ENCODE measurements around the gene SEC14L1.

DNA sequence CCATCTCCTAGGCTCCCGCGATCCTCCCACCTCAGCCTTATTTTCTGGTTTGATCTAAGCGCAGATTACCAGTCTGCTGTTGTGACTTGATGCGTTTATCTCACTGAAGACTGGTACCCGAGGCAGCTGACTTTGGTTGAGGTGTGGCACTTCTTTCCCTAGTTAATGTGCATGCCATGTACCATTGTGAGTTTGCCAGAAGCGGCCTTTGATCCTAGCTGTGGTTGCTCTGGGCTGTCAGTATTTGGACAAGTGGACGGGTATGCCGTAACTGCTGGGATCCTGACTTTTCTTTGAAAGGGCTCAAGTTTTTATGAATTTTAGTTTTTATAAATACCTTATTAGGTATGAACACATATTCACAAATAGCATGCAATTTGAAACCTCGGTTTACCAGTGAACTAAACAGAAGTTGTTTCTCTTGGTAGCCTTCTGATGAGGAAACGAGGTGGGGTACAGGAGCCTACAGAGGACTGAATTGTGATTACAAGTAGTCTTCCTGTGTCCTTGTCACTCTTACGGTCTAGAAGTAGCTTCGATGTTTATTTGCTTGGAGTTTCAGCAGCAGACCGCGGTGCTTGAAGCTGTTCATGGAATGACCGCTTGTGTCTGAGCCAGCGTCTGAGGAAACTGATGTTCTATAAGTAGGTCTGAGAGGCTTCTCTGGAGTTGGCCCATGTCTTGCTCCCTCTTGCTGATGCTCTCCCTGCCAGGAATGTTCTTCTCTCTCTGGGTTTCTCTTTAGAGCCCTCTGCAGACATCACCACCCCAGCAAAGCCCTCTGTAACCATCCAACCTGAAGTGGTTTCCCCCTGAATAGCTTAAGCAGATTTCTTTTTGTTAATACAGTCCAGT, 40.0 kb downstream of the SEC14L1 start:
- TF ChIP-seq, protein P1, sequence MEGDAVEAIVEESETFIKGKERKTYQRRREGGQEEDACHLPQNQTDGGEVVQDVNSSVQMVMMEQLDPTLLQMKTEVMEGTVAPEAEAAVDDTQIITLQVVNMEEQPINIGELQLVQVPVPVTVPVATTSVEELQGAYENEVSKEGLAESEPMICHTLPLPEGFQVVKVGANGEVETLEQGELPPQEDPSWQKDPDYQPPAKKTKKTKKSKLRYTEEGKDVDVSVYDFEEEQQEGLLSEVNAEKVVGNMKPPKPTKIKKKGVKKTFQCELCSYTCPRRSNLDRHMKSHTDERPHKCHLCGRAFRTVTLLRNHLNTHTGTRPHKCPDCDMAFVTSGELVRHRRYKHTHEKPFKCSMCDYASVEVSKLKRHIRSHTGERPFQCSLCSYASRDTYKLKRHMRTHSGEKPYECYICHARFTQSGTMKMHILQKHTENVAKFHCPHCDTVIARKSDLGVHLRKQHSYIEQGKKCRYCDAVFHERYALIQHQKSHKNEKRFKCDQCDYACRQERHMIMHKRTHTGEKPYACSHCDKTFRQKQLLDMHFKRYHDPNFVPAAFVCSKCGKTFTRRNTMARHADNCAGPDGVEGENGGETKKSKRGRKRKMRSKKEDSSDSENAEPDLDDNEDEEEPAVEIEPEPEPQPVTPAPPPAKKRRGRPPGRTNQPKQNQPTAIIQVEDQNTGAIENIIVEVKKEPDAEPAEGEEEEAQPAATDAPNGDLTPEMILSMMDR (tag by site-specific recombination; IDR thresholded peaks at IDR 0.05) = no peak
- TF ChIP-seq ZNF585B (tag by site-specific recombination; IDR thresholded peaks at IDR 0.05) (no peak), GFI1B (tag by site-specific recombination; IDR thresholded peaks at IDR 0.05) (no peak), ZBTB17 (tag by site-specific recombination; IDR thresholded peaks at IDR 0.05) (no peak), ZNF623 (tag by site-specific recombination; IDR thresholded peaks at IDR 0.05) (no peak), ZNF530 (tag by site-specific recombination; IDR thresholded peaks at IDR 0.05; ENCODE audit: low read depth) (no peak), ZBTB8A (tag by site-specific recombination; IDR thresholded peaks at IDR 0.05) (no peak), ZBTB7A (tag by site-specific recombination; IDR thresholded peaks at IDR 0.05; ENCODE audit: low read depth) (no peak), KLF1 (tag by site-specific recombination; IDR thresholded peaks at IDR 0.05) (no peak), MYNN (tag by site-specific recombination; IDR thresholded peaks at IDR 0.05; ENCODE audit: borderline replicate concordance) (no peak)
- TF ChIP-seq, protein P2, sequence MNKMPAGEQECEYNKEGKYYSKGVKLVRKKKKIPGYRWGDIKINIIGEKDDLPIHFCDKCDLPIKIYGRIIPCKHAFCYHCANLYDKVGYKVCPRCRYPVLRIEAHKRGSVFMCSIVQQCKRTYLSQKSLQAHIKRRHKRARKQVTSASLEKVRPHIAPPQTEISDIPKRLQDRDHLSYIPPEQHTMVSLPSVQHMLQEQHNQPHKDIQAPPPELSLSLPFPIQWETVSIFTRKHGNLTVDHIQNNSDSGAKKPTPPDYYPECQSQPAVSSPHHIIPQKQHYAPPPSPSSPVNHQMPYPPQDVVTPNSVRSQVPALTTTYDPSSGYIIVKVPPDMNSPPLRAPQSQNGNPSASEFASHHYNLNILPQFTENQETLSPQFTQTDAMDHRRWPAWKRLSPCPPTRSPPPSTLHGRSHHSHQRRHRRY (tag by site-specific recombination; IDR thresholded peaks at IDR 0.05) = no peak
- TF ChIP-seq, protein P3, sequence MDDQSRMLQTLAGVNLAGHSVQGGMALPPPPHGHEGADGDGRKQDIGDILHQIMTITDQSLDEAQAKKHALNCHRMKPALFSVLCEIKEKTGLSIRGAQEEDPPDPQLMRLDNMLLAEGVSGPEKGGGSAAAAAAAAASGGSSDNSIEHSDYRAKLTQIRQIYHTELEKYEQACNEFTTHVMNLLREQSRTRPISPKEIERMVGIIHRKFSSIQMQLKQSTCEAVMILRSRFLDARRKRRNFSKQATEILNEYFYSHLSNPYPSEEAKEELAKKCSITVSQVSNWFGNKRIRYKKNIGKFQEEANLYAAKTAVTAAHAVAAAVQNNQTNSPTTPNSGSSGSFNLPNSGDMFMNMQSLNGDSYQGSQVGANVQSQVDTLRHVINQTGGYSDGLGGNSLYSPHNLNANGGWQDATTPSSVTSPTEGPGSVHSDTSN (CRISPR knock-in tag; IDR thresholded peaks at IDR 0.05) = no peak
- TF ChIP-seq, protein P4, sequence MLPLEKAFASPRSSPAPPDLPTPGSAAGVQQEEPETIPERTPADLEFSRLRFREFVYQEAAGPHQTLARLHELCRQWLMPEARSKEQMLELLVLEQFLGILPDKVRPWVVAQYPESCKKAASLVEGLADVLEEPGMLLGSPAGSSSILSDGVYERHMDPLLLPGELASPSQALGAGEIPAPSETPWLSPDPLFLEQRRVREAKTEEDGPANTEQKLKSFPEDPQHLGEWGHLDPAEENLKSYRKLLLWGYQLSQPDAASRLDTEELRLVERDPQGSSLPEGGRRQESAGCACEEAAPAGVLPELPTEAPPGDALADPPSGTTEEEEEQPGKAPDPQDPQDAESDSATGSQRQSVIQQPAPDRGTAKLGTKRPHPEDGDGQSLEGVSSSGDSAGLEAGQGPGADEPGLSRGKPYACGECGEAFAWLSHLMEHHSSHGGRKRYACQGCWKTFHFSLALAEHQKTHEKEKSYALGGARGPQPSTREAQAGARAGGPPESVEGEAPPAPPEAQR (tag by site-specific recombination; IDR thresholded peaks at IDR 0.05) = no peak
- TF ChIP-seq, protein P5, sequence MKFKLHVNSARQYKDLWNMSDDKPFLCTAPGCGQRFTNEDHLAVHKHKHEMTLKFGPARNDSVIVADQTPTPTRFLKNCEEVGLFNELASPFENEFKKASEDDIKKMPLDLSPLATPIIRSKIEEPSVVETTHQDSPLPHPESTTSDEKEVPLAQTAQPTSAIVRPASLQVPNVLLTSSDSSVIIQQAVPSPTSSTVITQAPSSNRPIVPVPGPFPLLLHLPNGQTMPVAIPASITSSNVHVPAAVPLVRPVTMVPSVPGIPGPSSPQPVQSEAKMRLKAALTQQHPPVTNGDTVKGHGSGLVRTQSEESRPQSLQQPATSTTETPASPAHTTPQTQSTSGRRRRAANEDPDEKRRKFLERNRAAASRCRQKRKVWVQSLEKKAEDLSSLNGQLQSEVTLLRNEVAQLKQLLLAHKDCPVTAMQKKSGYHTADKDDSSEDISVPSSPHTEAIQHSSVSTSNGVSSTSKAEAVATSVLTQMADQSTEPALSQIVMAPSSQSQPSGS (tag by site-specific recombination; IDR thresholded peaks at IDR 0.05; ENCODE audit: low read depth) = no peak
